Osteoblast (primary cell): Measurements from ENCODE around the gene LSP1. TPM values are rescaled to one million over a fixed set of nuclear protein-coding genes. Genes with fewer than 3 reads are reported as not detected.

Experiments used
- DNase-seq: peaks from one replicate; pipeline ENCODE4 v3.0.0; 2011; ENCODE audit warnings: low spot score, mixed read lengths; ENCODE audit not compliant: insufficient read length; ENCODE audit errors: missing footprints
- H2AFZ ChIP-seq: 2 replicates; pipeline ENCODE4 v1.6.0; 2011; ENCODE audit warnings: mild to moderate bottlenecking, low read length
- H3K27ac ChIP-seq: 2 replicates; pipeline ENCODE4 v1.5.1; 2011; ENCODE audit warnings: mild to moderate bottlenecking, low read depth, low read length, moderate library complexity
- H3K27me3 ChIP-seq: 2 replicates; pipeline ENCODE4 v1.6.0; 2012; ENCODE audit warnings: mild to moderate bottlenecking, control low read depth, inconsistent platforms, low read length, moderate library complexity; ENCODE audit not compliant: insufficient read depth
- H3K36me3 ChIP-seq: 2 replicates; pipeline ENCODE4 v1.5.1; 2011; ENCODE audit warnings: mild to moderate bottlenecking, low read length, control low read depth, moderate library complexity; ENCODE audit not compliant: insufficient read depth
- H3K4me1 ChIP-seq: 2 replicates; pipeline ENCODE4 v1.5.1; 2011; ENCODE audit warnings: mild to moderate bottlenecking, low read length, control low read depth, moderate library complexity; ENCODE audit not compliant: insufficient read depth
- H3K4me2 ChIP-seq: 2 replicates; pipeline ENCODE4 v1.6.0; 2011; ENCODE audit warnings: mild to moderate bottlenecking, low read length; ENCODE audit not compliant: insufficient read depth
- H3K4me3 ChIP-seq: fragments of 200-600 bp; sonication (generic); 3 replicates; pipeline ENCODE4 v1.5.1; 2012; ENCODE audit warnings: mild to moderate bottlenecking, low read length, inconsistent platforms; ENCODE audit not compliant: insufficient read depth
- H3K79me2 ChIP-seq: 2 replicates; pipeline ENCODE4 v1.6.0; 2012; ENCODE audit warnings: mild to moderate bottlenecking, low read length, control low read depth, inconsistent platforms; ENCODE audit not compliant: insufficient read depth
- H3K9me3 ChIP-seq: 2 replicates; pipeline ENCODE4 v1.5.1; 2011; ENCODE audit warnings: low read depth, low read length, control low read depth
- H4K20me1 ChIP-seq: 2 replicates; pipeline ENCODE4 v1.6.0; 2012; ENCODE audit warnings: mild to moderate bottlenecking, low read length, control low read depth; ENCODE audit not compliant: insufficient read depth
- total RNA-seq: library from RNA; depleted of rRNA; stranded (reverse); fragments of >200 nt; gene quantifications from 2 replicates; pipeline ENCODE4 v1.2.3, GENCODE V29; 2012
- TF ChIP-seq, protein P1 (sequence below): IDR thresholded peaks from 2 replicates; pipeline ENCODE4 v1.5.1; 2011; ENCODE audit warnings: mild to moderate bottlenecking, low read depth, low read length, moderate library complexity; ENCODE audit errors: extremely low read depth

Gene LSP1
- total RNA-seq, 1 donor: 54.6 TPM

DNA sequence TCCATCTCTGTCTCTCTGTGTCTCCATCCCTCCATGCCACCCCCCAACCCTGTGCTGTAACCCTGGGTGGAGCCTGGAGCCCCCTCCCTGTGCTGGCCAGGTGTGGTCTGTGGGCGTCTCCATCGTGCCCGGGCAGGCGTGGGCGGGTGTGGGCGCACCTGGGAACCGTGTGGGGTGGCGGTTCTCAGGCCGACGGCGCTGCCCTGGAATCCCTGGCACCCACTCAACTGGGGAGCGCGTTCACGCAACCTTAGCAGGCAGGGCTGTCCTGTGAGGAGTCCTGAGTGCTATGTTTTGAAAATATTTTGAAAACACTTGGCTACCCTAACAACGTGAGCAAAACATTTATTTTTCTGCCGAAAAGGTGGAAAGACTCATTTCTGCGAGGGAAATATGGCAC, 71.3 kb downstream of the LSP1 start:
- no peak overlapping the region for H3K4me3 ChIP-seq
- no peak overlapping the region for H3K4me2 ChIP-seq
- peaks cover 4% of the 10 kb centered on the region for H3K4me1 ChIP-seq
- no peak overlapping the region for H2AFZ ChIP-seq
- no peaks in the 10 kb centered on the region for H3K79me2 ChIP-seq
- no peaks in the 10 kb centered on the region for H4K20me1 ChIP-seq
- H3K27me3 ChIP-seq: no peaks in the 10 kb centered on the region
- no peaks in the 10 kb centered on the region for H3K36me3 ChIP-seq
- H3K27ac ChIP-seq: no peak overlapping the region
- no peaks in the 10 kb centered on the region for H3K9me3 ChIP-seq
- TF ChIP-seq, protein P1, sequence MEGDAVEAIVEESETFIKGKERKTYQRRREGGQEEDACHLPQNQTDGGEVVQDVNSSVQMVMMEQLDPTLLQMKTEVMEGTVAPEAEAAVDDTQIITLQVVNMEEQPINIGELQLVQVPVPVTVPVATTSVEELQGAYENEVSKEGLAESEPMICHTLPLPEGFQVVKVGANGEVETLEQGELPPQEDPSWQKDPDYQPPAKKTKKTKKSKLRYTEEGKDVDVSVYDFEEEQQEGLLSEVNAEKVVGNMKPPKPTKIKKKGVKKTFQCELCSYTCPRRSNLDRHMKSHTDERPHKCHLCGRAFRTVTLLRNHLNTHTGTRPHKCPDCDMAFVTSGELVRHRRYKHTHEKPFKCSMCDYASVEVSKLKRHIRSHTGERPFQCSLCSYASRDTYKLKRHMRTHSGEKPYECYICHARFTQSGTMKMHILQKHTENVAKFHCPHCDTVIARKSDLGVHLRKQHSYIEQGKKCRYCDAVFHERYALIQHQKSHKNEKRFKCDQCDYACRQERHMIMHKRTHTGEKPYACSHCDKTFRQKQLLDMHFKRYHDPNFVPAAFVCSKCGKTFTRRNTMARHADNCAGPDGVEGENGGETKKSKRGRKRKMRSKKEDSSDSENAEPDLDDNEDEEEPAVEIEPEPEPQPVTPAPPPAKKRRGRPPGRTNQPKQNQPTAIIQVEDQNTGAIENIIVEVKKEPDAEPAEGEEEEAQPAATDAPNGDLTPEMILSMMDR: no peak
- peak; percentile 70 for DNase-seq

DNA sequence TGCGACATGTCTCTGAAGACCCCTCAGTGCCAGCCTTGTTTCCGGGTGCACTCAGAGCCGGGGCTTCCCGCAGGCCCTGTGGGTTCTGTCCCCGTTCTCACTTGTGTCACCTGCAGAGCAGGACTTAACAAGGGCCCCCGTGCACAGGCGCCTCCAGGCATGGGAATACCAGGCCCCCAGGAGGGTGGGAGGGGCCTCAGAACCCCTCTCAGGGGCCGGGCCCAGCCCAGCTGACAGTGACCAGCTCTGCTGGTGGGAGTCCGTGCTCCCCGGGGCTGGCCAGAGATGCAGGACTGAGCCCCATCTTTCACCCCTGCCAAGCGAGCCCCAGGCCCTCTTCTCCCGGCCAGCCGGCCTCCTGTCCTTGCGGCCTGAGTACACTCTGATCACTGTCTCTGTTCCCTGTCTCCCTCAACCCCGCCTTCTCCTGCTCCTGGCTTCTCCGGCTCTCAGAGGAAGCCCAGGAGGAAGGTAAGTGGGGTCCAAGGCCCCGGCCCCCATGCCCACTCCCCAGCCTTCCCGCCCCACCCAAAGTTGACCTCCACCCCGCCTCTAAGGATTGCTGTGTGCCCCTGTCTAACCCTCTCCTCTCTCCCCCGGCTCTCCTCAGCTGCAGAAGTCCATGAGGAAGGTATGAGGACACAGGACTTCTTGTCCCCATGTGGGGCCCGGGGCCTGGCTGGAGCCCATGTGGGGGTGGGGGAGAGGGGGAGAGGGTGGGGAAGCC, 71.9 kb downstream of the LSP1 start:
- H3K79me2 ChIP-seq: no peaks in the 10 kb centered on the region
- peaks cover 4% of the 10 kb centered on the region for H3K4me1 ChIP-seq

DNA sequence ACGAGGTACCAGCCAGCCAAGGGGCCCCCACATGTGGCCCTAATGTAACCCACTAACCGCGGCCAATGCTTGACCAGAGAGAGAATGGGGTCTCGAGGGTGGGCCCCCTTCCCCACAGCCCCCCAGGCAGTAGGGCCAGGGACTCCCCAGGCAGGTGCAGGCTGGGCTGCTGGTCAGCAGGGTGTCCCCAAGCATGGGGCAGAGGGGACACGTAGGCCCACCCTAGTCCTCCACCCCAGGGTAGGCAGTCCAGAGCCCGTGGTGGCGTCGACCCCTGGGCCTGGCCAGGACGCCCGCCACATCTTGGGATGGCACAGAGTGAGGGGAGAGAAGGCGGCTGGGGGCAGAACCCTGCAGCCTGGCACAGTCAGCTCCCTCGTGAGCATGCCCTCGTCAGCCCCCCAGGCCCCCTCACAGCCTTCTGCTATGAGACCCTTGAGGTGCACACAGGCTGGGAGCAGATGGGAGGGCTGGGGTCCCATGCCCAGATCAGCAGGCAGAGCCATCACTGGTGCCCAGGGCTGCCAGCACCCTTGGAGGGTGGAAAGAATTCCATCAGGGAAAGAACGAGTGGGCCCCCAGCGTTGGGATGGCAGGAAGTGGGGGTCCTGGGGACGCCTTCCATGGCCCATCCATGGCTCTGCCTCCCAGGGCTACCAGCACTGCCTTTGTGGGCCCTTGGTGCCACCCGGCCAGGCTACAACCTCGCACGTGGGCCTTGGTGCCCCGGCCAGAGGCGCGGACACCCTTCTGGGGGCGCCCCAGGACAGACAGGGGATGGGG, 72.7 kb downstream of the LSP1 start:
- Histone ChIP-seq H3K27ac (no peak overlapping the region), H3K79me2 (no peaks in the 10 kb centered on the region), H3K27me3 (no peaks in the 10 kb centered on the region), H3K4me3 (no peak overlapping the region), H3K4me1 (peaks cover 4% of the 10 kb centered on the region), H3K36me3 (no peaks in the 10 kb centered on the region), H4K20me1 (no peaks in the 10 kb centered on the region), H2AFZ (no peak overlapping the region), H3K4me2 (no peak overlapping the region), H3K9me3 (no peaks in the 10 kb centered on the region)
- TF ChIP-seq, protein P1: no peak
- DNase-seq: peak; percentile 75

More for the DNA sequence above, 71.9 kb downstream of the LSP1 start:
- TF ChIP-seq, protein P1: no peak
- Histone ChIP-seq H3K27me3 (no peaks in the 10 kb centered on the region), H3K36me3 (no peaks in the 10 kb centered on the region), H3K27ac (no peak overlapping the region), H3K9me3 (no peaks in the 10 kb centered on the region), H4K20me1 (no peaks in the 10 kb centered on the region), H3K4me2 (no peak overlapping the region), H3K4me3 (no peak overlapping the region), H2AFZ (no peak overlapping the region)
- DNase-seq: peak; percentile 86
